ENCODE results near the gene CTXN1.
"Not testable (repeated sequence)": the region's sequence is repeated elsewhere in the genome, so short reads cannot be mapped to it uniquely, and the experiment has no call there.

CTXN1 gene

DNA sequence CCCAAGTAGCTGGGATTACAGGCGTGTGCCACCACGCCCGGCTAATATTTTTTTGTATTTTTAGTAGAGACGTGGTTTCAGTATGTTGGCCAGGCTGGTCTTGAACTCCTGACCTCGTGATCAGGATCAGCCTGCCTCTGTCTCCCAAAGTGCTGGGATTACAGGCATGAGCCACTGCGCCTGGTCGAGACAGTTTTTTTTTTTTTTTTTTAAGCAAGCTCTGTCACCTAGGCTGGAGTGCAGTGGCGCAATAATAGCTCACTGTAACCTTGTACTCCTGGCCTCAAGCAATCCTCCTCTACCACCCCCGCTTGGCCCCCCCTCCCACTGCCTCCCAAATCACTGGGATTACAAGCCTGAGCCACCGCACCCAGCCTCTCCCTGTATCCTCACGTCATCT is 28.6 kb downstream of the CTXN1 start:
- H3K4me1 ChIP-seq = peaks cover 0 to 4% (median 0%) of the 10 kb centered on the region in 4 donors
- no peaks in the 10 kb centered on the region for H3K9me3 ChIP-seq
- H3K27me3 ChIP-seq = peaks cover 0 to 48% of the 10 kb centered on the region in 2 donors
- TF ChIP-seq, protein P1, sequence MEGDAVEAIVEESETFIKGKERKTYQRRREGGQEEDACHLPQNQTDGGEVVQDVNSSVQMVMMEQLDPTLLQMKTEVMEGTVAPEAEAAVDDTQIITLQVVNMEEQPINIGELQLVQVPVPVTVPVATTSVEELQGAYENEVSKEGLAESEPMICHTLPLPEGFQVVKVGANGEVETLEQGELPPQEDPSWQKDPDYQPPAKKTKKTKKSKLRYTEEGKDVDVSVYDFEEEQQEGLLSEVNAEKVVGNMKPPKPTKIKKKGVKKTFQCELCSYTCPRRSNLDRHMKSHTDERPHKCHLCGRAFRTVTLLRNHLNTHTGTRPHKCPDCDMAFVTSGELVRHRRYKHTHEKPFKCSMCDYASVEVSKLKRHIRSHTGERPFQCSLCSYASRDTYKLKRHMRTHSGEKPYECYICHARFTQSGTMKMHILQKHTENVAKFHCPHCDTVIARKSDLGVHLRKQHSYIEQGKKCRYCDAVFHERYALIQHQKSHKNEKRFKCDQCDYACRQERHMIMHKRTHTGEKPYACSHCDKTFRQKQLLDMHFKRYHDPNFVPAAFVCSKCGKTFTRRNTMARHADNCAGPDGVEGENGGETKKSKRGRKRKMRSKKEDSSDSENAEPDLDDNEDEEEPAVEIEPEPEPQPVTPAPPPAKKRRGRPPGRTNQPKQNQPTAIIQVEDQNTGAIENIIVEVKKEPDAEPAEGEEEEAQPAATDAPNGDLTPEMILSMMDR (IDR thresholded peaks at IDR 0.05) = no peak
- H3K4me3 ChIP-seq = no peak overlapping the region
- no peaks in the 10 kb centered on the region for H3K36me3 ChIP-seq
- no peak for DNase-seq
- H3K27ac ChIP-seq = no peak overlapping the region
- intact Hi-C loops (cut with DNase I; ENCODE audit: low total_unique reads) = no loop called here

DNA sequence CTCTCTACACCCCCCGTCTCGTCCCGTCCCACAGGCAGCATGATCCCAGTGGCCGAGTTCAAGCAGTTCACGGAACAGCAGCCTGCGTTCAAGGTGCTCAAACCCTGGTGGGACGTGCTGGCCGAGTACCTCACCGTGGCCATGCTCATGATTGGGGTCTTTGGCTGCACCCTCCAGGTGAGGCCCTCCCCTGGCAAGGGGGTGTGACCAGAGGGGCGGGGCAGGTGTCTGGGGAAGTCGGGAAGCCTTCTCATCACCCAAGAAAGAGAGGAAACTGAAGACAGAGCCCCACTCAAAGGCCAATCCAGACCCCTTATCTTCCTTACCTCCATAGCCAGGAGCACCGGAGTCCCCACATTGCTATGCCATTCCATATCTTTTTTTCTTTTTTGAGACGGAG is 30.4 kb downstream of the CTXN1 start:
- H3K27ac ChIP-seq = no peak overlapping the region
- H3K27me3 ChIP-seq = peaks cover 0 to 57% of the 10 kb centered on the region in 2 donors

DNA sequence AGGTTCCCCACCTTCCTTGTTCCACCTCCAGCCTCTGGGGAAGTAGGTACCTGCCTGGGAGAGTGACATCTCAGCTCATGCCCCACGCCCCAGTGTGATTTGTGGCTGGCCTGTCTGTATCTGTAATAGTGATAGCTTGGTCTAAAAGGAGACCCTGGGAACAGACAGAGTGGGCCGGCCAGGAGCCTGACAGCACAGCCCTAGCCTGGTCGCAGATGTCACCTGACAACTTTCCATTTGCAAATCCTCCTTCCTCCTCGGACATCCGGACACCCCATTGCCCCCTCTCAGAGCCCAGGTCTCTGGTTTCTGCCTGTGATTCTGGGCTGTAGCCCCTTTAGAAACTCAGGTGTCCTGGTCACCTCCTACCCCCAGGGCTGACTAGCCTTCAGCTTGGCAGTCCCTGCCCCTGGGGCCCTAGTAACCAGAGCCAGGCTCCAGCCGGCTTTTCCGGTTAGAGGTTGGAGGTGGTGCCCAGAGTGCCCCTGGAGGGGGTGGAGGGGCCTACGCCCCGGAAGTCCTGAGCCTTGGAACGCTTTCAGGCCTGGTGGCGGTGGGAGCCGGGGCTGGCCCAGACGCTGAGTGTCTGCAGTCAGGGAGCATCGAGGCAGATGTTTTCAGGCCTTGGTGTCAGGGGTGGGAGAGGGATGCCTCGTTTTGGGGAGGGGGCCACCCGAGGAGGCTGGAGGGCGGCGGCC is 31.2 kb downstream of the CTXN1 start:
- Histone ChIP-seq H3K4me3 (no peak overlapping the region), H3K36me3 (no peaks in the 10 kb centered on the region), H3K27me3 (peaks cover 0 to 49% of the 10 kb centered on the region in 2 donors), H3K4me1 (no peaks in the 10 kb centered on the region), H3K27ac (no peak overlapping the region), H3K9me3 (no peaks in the 10 kb centered on the region)
- no peak for DNase-seq
- intact Hi-C loops (cut with DNase I; ENCODE audit: low total_unique reads) = no loop called here
- TF ChIP-seq, protein P1 (IDR thresholded peaks at IDR 0.05) = no peak

More for the DNA sequence above, 30.4 kb downstream of the CTXN1 start:
- H3K9me3 ChIP-seq = no peaks in the 10 kb centered on the region
- intact Hi-C loops (cut with DNase I; ENCODE audit: low total_unique reads) = no loop called here
- DNase-seq = no peak
- no peaks in the 10 kb centered on the region for H3K36me3 ChIP-seq
- H3K4me3 ChIP-seq = no peak overlapping the region
- TF ChIP-seq, protein P1 (IDR thresholded peaks at IDR 0.05) = no peak
- H3K4me1 ChIP-seq = no peaks in the 10 kb centered on the region

DNA sequence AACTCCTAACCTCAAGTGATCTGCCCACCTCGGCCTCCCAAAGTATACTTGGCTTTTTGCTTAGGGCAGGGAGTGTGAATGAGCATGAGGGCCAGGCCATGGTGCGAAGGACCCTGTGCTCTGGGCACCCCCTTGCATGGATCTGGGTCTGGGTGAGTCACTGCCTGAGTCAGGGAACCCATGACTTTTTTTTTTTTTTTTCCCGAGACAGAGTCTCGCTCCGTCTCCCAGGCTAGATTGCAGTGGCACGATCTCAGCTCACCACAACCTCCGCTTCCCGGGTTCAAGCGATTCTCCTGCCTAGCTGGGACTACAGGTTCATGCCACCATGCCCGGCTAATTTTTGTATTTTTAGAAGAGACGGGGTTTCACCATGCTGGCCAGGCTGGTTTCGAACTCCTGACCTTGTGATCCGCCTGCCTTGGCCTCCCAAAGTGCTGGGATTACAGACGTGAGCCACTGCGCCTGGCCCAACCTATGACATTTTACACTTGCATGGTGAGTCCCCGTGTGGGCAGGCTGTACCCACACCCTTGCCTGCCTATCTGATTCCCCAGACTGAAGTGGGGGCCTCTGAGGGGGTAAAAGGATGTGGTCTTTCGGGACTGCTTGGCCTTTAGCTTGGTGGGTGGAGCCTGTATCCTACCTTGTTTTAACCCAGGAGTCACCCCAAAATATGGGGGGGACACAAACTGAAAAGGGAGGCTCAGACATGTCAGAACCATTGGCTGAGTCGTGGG is 32.4 kb downstream of the CTXN1 start:
- H3K36me3 ChIP-seq; H3K27ac ChIP-seq; DNase-seq; H3K4me3 ChIP-seq; H3K4me1 ChIP-seq; intact Hi-C loops (cut with DNase I; ENCODE audit: low total_unique reads); H3K9me3 ChIP-seq: not testable (repeated sequence)
- peaks cover 0 to 57% of the 10 kb centered on the region in 2 donors for H3K27me3 ChIP-seq

DNA sequence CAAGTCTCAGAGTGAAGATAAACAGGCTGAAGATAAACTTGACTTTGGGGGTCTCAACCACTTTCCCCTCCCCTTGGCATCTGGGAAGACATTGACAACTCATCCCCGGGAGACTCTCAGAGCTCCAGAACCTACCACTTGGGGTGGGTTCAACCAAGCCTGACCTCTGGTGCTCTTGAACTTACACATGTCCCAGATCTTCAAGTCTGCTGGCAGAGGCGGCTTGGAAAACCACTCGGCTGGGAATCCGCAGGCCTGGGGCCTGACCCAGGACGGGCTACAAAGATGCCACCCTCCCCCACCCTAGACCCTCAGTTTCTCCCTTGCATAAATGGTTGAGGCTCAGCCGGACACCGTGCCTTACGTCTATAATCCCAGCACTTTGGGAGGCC is 37.1 kb downstream of the CTXN1 start:
- TF ChIP-seq, protein P1 (IDR thresholded peaks at IDR 0.05) = no peak
- Histone ChIP-seq H3K27me3 (peaks cover 0 to 49% of the 10 kb centered on the region in 2 donors), H3K36me3 (no peaks in the 10 kb centered on the region), H3K27ac (no peak overlapping the region), H3K4me1 (peaks cover 0 to 10% (median 2%) of the 10 kb centered on the region in 4 donors), H3K9me3 (no peaks in the 10 kb centered on the region), H3K4me3 (no peak overlapping the region)
- intact Hi-C loops (cut with DNase I; ENCODE audit: low total_unique reads) = no loop called here
- DNase-seq = no peak

DNA sequence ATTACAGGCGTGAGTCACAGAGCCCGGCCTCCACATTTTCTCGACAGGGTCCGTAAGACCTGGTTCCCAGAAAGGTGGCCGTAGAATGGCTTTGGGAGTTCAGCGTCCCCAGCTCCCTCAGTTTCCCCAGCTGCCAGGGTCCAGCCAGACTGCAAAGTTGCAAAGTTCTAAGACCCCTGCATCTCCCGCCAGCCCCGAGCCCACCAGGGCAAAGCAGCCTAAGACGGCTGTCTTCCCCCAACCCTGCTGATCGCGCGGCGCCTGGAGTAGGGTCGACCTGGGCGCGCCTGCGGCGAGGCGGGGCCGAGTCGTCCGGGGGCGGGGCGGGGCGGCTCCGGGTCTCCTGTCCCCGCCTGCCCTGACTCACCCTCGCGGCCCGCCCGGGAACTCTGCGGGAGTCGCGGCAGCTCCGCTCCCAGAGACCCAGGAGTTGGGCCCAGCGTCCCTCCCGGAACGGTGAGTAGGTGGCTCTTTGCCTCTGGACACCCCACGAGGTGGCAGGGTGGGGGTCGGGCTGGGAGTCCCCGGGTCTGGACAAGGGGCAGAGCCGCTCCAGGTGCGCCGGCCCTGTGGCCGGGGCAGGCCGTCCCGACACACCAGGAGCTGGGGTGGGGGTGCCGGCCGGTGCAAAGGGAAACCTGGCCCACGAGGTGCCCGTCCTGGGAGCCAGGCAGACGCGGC is 37.6 kb downstream of the CTXN1 start, which contains the start of gene LRRC8E:
LRRC8E (plus strand) TSS at position 366 of the 681 bp plus-strand sequence. CDS start 7,094 bp downstream, outside the sequence.
- TF ChIP-seq, protein P1 (IDR thresholded peaks at IDR 0.05) = no peak
- no peak for DNase-seq
- peaks cover 0 to 10% (median 2%) of the 10 kb centered on the region in 4 donors for H3K4me1 ChIP-seq

More for the DNA sequence above, 37.6 kb downstream of the CTXN1 start, which contains the start of gene LRRC8E:
- H3K36me3 ChIP-seq = no peaks in the 10 kb centered on the region
- no peak within 1 kb of the TSS for H3K27ac ChIP-seq
- intact Hi-C loops (cut with DNase I; ENCODE audit: low total_unique reads) = no loop called here
- no peak within 1 kb of the TSS for H3K4me3 ChIP-seq
- H3K27me3 ChIP-seq = peaks cover 0 to 43% of the 10 kb centered on the region in 2 donors
- no peaks in the 10 kb centered on the region for H3K9me3 ChIP-seq
